VCaP (cell line): ENCODE results near the gene AP4M1.

Source experiments
- H3K27ac ChIP-seq: fragments of 450-650 bp; 2 replicates; pipeline ENCODE4 v1.5.1; 2017
- CTCF ChIP-seq: fragments of 450-650 bp; conservative IDR thresholded peaks from 2 replicates; pipeline ENCODE4 v1.5.1; 2017; ENCODE audit warnings: mild to moderate bottlenecking, moderate library complexity

AP4M1 gene

GRCh38 chr7:100122067-100122466 is 20.6 kb downstream of the AP4M1 start:
- H3K27ac ChIP-seq, result 0 out of 2 replicates have a peak overlapping the region, but pooled peaks have one; percentile 20
- no peak for TF ChIP-seq CTCF

- 0 out of 2 replicates have a peak overlapping the region, but pooled peaks have one; percentile 20 for H3K27ac ChIP-seq
- no peak for TF ChIP-seq CTCF
Measured at GRCh38 chr7:100122568-100122967, 21.1 kb downstream of the AP4M1 start.

GRCh38 chr7:100124301-100125230 is 23.1 kb downstream of the AP4M1 start:
- H3K27ac ChIP-seq, result no peak overlapping the region
- TF ChIP-seq CTCF, result no peak

- TF ChIP-seq CTCF, result no peak
- peak overlapping the region; percentile 99 for H3K27ac ChIP-seq
Measured at GRCh38 chr7:100126239-100126930, 24.9 kb downstream of the AP4M1 start.

- peak within 1 kb of the TSS; percentile 99 for H3K27ac ChIP-seq
- no peak for TF ChIP-seq CTCF
Measured at GRCh38 chr7:100126931-100127865, 25.8 kb downstream of the AP4M1 start, which contains the start of gene MBLAC1. Gene MBLAC1, plus strand, starts transcription at chr7:100126967. Its CDS starts 429 bp downstream, at chr7:100127396.

GRCh38 chr7:100127866-100128636 is 26.6 kb downstream of the AP4M1 start:
- peak overlapping the region; percentile 99 for H3K27ac ChIP-seq

More at GRCh38 chr7:100127866-100128636, 26.6 kb downstream of the AP4M1 start:
- no peak for TF ChIP-seq CTCF
